K562 (cell line): ENCODE measurements around the gene ZMIZ1. TPM values are rescaled to one million over a fixed set of nuclear protein-coding genes. Genes with fewer than 3 reads are reported as not detected.
A peak's percentile ranks its signal among the peaks of the same experiment; 100 is the strongest.

Experiments used
- BMI1 ChIP-seq: fragments of 150-350 bp; IDR thresholded peaks from 2 replicates; pipeline ENCODE4 v1.6.1; 2014; ENCODE audit warnings: low read length
- HMG20B ChIP-seq: fragments of 250-450 bp; sonication (Bioruptor Pico); IDR thresholded peaks from 2 replicates; pipeline ENCODE4 v1.5.0; 2021; ENCODE audit warnings: mild to moderate bottlenecking
- HMGXB4 ChIP-seq: sonication (generic); formaldehyde crosslinking; IDR thresholded peaks from 2 replicates; pipeline ENCODE4 v1.8.1; 2023; ENCODE audit warnings: mild to moderate bottlenecking, missing genetic modification reagents
- NEUROD1 ChIP-seq: fragments of 150-350 bp; IDR thresholded peaks from 2 replicates; pipeline ENCODE4 v1.6.1; 2014; ENCODE audit warnings: borderline replicate concordance, low read length, low read depth; ENCODE audit not compliant: partially characterized antibody
- SMARCB1 ChIP-seq: IDR thresholded peaks from 2 replicates; pipeline ENCODE4 v1.6.1; 2011; ENCODE audit warnings: improper control_type of control experiment, low read depth; ENCODE audit not compliant: insufficient read length
- TARDBP ChIP-seq: fragments of 450-650 bp; IDR thresholded peaks from 2 replicates; pipeline ENCODE4 v1.6.1; 2016
- TRIM28 ChIP-seq: fragments of 450-650 bp; IDR thresholded peaks from 2 replicates; pipeline ENCODE4 v1.6.1; 2017
- WHSC1 ChIP-seq: IDR thresholded peaks from one replicate; pipeline ENCODE4 v1.6.1; 2012; ENCODE audit warnings: low read length, control low read depth, inconsistent platforms
- ZBTB40 ChIP-seq, 2 experiments: fragments of 450-650 bp in 1 of 2; sonication (generic) in 1 of 2; formaldehyde crosslinking in 1 of 2; IDR thresholded peaks; 2 replicates each; pipeline versions ENCODE4 v1.7.1 to v1.9.0; 2016 to 2022; ENCODE audit warnings: inconsistent platforms in 1 of 2, mild to moderate bottlenecking in 1 of 2, missing genetic modification reagents in 1 of 2
- ZNF140 ChIP-seq: fragments of 250-450 bp; sonication (Bioruptor Pico); IDR thresholded peaks from 2 replicates; pipeline ENCODE4 v1.8.0; 2021; ENCODE audit warnings: moderate library complexity, mild to moderate bottlenecking, inconsistent platforms
- ZNF311 ChIP-seq: fragments of 250-450 bp; sonication (Bioruptor Pico); IDR thresholded peaks from 2 replicates; pipeline ENCODE4 v1.4.0; 2020; ENCODE audit warnings: mild to moderate bottlenecking, moderate library complexity
- ZNF384 ChIP-seq: IDR thresholded peaks from 2 replicates; pipeline ENCODE4 v1.6.1; 2012; ENCODE audit warnings: low read depth, low read length, improper control_type of control experiment
- ZNF584 ChIP-seq: fragments of 200-800 bp; sonication (Bioruptor generic); IDR thresholded peaks from 2 replicates; pipeline ENCODE4 v1.6.1; 2016; ENCODE audit warnings: low read depth, mild to moderate bottlenecking, missing genetic modification characterization, missing compliant biosample characterization
- ZNF592 ChIP-seq: fragments of 450-650 bp; IDR thresholded peaks from 2 replicates; pipeline ENCODE4 v1.6.1; 2017; ENCODE audit warnings: antibody characterized with exemption, mild to moderate bottlenecking
- polyA plus RNA-seq, 8 experiments: library from polyadenylated mRNA; depleted of rRNA in 4 of 8; stranded (reverse) in 5 of 8; unstranded in 3 of 8; fragments of >200 nt; fragmentation: Nextera tagmentation in 2 of 8; fragmentation: Illumina TruSeq in 1 of 8; extraction: Ambion mirVana in 2 of 8; extraction: Trizol in 1 of 8; gene quantifications; 2 replicates each; pipeline versions ENCODE4 v1.2.1 to v1.2.3, GENCODE V29; 2011 to 2014; ENCODE audit warnings: inconsistent platforms in 1 of 8, missing spikeins in 1 of 8
- total RNA-seq, 7 experiments: library from RNA; depleted of rRNA in 6 of 7; stranded (reverse); fragments of >200 nt in 6 of 7; fragmentation: Illumina TruSeq in 2 of 7; extraction: Trizol in 2 of 7; gene quantifications; 2 replicates each; pipeline versions ENCODE4 v1.2.1 to v1.2.3, GENCODE V29; 2011 to 2021; ENCODE audit warnings: low replicate concordance in 1 of 7

The ZMIZ1 gene
- total and polyA plus RNA-seq, 9 of the 15 experiments (the other 6 are each of a cell fraction or from before 2014, with no cell fraction given), result 1.0 to 37.3 (median 4.3) TPM

DNA sequence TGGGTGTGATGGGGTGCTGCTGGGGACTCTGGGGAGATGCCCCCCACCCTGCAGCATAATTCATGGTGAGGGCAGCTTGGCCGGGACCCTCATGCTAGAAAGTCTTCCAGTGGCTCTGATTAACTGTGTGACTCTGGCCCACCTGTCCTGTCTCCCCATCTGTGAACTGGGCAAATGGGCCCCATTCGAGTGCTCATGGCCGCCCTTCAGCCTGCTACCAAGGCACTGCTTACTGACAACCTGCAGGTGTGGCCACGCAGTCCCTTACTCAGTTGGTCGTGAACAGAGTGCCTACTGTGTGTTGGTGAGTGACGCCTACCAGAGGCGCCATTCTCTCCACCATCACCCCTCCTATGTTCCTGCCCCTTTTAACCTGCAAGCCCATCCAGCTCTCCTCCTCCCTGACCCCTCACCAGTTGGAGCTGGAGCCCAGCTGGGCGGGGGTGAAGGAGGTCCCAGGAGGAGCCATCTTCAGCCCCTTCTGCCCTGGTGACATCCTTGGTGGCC lies 109.4 kb downstream of the ZMIZ1 start (continued):
- TF ChIP-seq ZNF311 (CRISPR knock-in tag), result peak; percentile 79
- TF ChIP-seq SMARCB1, result no peak
- TF ChIP-seq ZNF140, result no peak
- no peak for TF ChIP-seq NEUROD1
- no peak for TF ChIP-seq BMI1
- TF ChIP-seq ZBTB40 (IDR thresholded peaks at IDR 0.05), result no peak
- TF ChIP-seq ZBTB40 (CRISPR knock-in tag; IDR thresholded peaks at IDR 0.05), result no peak
- no peak for TF ChIP-seq HMG20B (CRISPR knock-in tag)
- TF ChIP-seq TARDBP, result no peak
- no peak for TF ChIP-seq TRIM28
- peak; percentile 52; the same call in 1 of the 2 replicates for TF ChIP-seq HMGXB4
- TF ChIP-seq ZNF592, result peak; percentile 88
- TF ChIP-seq WHSC1, result peak; percentile 74
- no peak for TF ChIP-seq ZNF384
- TF ChIP-seq ZNF584 (CRISPR knock-in tag), result no peak
